Epithelial cell of esophagus (primary cell): Measurements from ENCODE around the gene ERI2.
A peak's percentile ranks its signal among the peaks of the same experiment; 100 is the strongest.

Experiments
- DNase-seq: peaks from one replicate; pipeline ENCODE4 v3.0.0; 2010; ENCODE audit warnings: low read depth
- H3K4me3 ChIP-seq: 2 replicates; pipeline ENCODE4 v1.5.1; 2011; ENCODE audit warnings: mild to moderate bottlenecking, low read length, control low read depth
- TF ChIP-seq, protein P1 (sequence below): IDR thresholded peaks from 2 replicates; pipeline ENCODE4 v1.5.1; 2011; ENCODE audit warnings: low read depth, mild to moderate bottlenecking, low read length, control low read depth, inconsistent platforms; ENCODE audit not compliant: insufficient read depth; ENCODE audit errors: missing control alignments

The ERI2 gene

GRCh38 chr16:20803192-20803560, 3.1 kb downstream of the ERI2 start:
- DNase-seq: no peak
- TF ChIP-seq, protein P1, sequence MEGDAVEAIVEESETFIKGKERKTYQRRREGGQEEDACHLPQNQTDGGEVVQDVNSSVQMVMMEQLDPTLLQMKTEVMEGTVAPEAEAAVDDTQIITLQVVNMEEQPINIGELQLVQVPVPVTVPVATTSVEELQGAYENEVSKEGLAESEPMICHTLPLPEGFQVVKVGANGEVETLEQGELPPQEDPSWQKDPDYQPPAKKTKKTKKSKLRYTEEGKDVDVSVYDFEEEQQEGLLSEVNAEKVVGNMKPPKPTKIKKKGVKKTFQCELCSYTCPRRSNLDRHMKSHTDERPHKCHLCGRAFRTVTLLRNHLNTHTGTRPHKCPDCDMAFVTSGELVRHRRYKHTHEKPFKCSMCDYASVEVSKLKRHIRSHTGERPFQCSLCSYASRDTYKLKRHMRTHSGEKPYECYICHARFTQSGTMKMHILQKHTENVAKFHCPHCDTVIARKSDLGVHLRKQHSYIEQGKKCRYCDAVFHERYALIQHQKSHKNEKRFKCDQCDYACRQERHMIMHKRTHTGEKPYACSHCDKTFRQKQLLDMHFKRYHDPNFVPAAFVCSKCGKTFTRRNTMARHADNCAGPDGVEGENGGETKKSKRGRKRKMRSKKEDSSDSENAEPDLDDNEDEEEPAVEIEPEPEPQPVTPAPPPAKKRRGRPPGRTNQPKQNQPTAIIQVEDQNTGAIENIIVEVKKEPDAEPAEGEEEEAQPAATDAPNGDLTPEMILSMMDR: no peak
- no peak overlapping the region for H3K4me3 ChIP-seq

- DNase-seq: no peak
- TF ChIP-seq, protein P1: no peak
- H3K4me3 ChIP-seq: no peak overlapping the region
Observed at GRCh38 chr16:20801278-20801677, 5.0 kb downstream of the ERI2 start.

GRCh38 chr16:20799599-20799998, 6.7 kb downstream of the ERI2 start:
- DNase-seq: peak; percentile 39
- no peak overlapping the region for H3K4me3 ChIP-seq
- TF ChIP-seq, protein P1: peak; percentile 48

DNA sequence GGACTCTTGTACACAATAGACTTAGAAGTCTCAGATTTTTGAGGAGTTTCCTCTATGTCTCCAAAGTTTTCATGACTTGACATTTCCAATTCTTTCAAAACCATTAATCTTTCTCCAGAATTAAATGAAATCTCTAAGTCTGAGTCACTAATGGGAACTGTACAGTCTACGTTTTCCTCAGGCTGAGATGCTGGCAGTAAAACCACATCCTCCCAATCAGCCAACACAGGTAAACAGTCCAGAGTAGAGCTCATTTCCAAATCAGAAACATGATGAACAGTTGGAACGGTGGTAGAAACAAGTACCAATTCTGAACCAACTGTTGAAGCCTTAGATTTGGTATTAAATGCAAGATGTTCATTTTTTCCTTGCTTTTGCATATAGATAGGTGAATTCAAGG, 7.9 kb downstream of the ERI2 start:
- TF ChIP-seq, protein P1: no peak
- DNase-seq: no peak
- no peak overlapping the region for H3K4me3 ChIP-seq

- no peak for DNase-seq
- no peak overlapping the region for H3K4me3 ChIP-seq
- TF ChIP-seq, protein P1: no peak
Observed at GRCh38 chr16:20791923-20792612, 14.2 kb downstream of the ERI2 start.

DNA sequence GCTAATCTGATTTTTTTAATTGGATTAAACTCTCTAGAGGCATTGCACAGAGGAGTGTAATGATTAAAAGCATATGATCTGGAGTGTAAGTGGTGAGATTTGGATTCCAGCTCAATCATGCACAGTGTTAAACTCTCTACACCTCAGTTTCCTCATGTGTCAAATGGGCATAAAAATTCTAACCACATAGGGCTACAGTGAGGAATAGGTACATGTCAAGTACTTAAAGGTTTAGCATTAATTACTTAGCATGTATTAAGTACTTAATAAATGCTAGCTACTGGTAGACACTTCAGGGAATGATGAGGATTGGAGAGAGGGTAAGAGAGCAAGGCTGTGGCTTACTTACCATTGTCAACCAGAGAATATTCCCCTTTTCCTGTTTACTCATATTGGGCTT, 17.1 kb downstream of the ERI2 start:
- no peak overlapping the region for H3K4me3 ChIP-seq
- no peak for DNase-seq
- TF ChIP-seq, protein P1: no peak

DNA sequence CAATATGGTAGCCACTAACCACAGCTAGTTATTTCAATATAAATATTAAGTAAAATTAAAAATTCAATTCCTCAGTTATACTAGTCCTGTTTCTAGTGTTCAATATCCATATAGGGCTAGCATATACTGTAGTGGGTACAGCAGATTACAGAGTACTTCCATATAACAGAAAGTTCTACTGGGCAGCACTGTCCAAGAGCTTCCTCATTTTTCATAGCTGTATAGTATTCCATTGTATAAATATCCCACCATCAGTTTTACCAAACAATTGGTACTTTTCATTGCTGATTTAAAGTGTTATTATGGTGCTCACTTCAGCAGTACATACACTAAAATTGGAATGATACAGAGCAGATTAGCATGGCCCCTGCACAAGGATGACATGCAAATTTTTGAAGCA, 22.1 kb downstream of the ERI2 start:
- no peak for DNase-seq
- TF ChIP-seq, protein P1: no peak
- H3K4me3 ChIP-seq: no peak overlapping the region
